T1000 (cell line): ENCODE measurements around the gene TMEM202.
"Not testable (repeated sequence)": the region's sequence is repeated elsewhere in the genome, so short reads cannot be mapped to it uniquely, and the experiment has no call there.

Experiments used
- DNase-seq: peaks from one replicate; lab custom pipeline; 2025; ENCODE audit warnings: mixed read lengths; lab: John Stamatoyannopoulos, UW

TMEM202 gene

DNA sequence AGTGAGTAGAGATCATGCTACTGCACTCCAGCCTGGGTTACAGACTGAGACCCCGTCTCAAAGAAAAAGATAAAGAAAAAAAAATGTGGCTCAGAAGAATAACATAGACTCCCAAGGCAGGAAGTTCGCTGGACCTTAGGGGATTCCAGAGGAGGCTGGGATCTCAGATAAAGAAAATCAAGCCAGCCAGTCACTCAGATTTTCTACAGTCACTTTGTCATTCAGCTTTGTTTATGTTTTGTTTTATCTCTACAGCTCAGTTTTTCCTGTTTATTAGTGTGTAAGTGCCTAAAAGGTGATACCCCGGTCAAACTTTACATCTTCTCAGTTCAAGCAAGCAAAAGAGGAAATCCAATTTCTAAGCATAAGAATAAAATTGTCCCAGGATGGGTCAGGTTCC, 6.3 kb downstream of the TMEM202 start:
- DNase-seq, result no peak

- no peak for DNase-seq
Observed at GRCh38 chr15:72404841-72405240, 6.7 kb downstream of the TMEM202 start.

DNA sequence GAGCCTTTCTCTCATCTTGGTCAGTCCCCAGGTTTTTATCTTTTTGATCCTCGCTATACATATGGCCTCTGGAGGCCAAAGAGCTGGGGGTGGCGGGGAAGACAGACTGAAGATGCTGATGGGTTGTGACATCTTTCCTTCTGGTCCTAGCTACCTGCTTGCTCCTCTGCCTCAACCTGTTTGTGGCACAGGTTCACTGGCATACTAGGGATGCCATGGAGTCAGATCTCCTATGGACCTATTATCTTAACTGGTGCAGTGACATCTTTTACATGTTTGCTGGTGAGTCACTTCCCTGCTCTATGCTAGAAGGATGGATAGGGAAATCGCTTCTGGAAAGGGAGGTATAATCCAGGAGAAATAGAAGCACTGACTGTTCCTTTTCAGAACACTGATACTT, 8.8 kb downstream of the TMEM202 start:
- DNase-seq, result no peak

- DNase-seq, result no peak
Observed at GRCh38 chr15:72411111-72411510, 13.0 kb downstream of the TMEM202 start.

- DNase-seq, result no peak
Observed at GRCh38 chr15:72411544-72411943, 13.4 kb downstream of the TMEM202 start.

GRCh38 chr15:72413337-72413736, 15.2 kb downstream of the TMEM202 start:
- DNase-seq, result not testable (repeated sequence)

DNA sequence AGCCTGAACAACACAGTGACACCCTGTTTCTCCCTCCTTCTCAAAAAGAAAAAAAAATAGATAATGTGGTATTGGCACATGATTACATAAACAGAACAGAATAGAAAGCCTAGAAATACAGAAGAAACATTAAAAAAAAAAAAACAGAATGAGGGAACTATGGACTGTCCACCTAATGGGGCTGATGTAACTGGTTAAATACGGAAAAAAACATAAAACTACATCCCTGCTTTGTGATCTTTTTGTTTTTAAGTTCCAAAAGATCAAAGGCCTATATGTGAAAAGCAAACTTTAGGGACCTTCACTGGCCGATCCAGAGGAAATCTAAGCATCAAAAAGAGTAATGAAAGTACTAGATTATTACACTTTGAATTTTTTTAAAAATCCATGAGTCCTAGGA, 17.2 kb downstream of the TMEM202 start:
- DNase-seq, result no peak

DNA sequence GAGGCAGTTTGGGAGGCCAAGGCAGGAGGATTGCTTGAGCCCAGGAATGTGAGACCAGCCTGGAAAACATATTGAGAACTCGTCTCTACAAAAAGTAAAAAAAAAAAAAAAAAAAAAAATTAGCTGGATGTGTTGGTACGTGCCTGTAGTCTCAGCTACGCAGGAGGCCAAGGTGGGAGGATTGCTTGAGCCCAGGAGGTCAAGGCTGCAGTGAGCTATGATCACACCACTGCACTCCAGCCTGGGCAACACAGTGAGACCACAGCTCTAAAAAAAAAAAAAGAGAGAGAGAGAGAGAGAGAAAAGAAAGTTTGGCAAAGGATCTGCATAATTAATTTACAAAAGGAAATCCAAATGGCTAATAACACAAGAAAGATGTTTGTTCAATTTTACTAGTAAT, 21.7 kb downstream of the TMEM202 start:
- not testable (repeated sequence) for DNase-seq

DNA sequence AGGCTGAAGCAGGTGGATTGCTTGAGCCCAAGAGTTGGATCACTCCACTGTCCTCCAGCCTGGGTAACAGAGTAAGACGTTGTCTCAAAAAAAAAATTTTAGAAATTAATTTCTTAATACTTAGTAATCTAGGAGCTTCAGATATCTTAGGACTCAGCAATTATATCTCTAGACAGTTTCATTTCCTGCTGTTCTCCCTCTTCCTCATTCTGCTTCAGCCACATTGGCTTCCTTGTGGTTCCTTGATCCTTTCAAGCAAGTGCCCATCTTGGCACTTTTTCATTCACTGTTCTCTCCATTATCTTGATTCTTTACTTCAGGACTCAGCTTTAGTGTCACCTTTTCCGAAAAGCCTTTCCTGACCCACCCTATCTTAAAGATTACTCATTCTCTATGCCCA, 22.5 kb downstream of the TMEM202 start:
- DNase-seq, result no peak

GRCh38 chr15:72421484-72421883, 23.4 kb downstream of the TMEM202 start:
- no peak for DNase-seq

- no peak for DNase-seq
Observed at GRCh38 chr15:72423256-72423655, 25.2 kb downstream of the TMEM202 start.

GRCh38 chr15:72426753-72427152, 28.6 kb downstream of the TMEM202 start:
- DNase-seq, result no peak

- DNase-seq, result no peak
Observed at GRCh38 chr15:72437650-72438316, 39.7 kb downstream of the TMEM202 start.

DNA sequence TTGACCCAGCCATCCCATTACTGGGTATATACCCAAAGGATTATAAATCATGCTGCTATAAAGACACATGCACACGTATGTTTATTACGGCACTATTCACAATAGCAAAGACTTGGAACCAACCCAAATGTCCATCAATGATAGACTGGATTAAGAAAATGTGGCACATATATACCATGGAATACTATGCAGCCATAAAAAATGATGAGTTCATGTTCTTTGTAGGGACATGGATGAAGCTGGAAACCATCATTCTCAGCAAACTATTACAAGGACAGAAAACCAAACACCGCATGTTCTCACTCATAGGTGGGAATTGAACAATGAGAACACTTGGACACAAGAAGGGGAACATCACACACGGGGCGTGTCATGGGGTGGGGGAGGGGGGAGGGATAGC, 44.7 kb downstream of the TMEM202 start:
- DNase-seq, result not testable (repeated sequence)

- DNase-seq, result no peak
Observed at GRCh38 chr15:72445426-72445825, 47.3 kb downstream of the TMEM202 start.

DNA sequence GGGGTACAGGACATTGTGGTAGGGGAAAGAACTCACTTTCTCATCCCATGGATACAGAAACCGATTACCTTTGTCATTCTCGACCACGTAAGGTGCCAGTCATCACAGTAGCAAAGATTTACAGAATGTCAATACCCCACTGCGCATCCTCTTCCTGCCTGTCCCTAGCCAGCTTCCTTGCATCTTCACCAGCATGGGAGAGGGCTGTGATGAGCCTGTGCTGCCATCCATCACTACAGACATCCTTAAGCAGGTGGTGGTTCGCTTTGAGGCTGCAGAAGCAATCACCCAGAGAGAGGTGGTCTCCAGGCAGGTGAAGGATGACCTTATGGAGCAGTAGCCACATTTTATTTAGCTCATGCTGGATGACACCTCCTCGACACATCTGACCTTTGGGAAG, 52.7 kb downstream of the TMEM202 start:
- no peak for DNase-seq

- no peak for DNase-seq
Observed at GRCh38 chr15:72451224-72451623, 53.1 kb downstream of the TMEM202 start.

DNA sequence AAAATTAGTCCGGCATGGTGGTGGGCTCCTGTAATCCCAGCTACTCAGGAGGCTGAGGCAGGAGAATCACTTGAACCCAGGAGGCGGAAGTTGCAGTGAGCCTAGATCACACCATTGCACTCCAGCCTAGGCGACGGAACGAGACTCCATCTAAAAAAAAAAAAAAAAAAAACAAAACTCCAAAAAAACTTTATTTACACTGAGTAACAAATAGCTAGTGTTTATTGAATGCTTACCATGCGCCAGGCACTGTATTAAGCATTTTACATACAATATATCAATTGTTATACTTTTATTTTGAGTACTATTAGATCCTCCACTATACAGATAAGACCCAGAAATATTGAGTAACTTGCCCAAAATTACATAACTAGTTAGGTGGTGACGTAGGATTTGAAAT, 58.6 kb downstream of the TMEM202 start:
- no peak for DNase-seq
